Colon (tissue), 2 donors: ENCODE measurements around the gene TMEM225.
"Not testable (repeated sequence)": the region's sequence is repeated elsewhere in the genome, so short reads cannot be mapped to it uniquely, and the experiment has no call there.

ENCODE experiments used
- FAIRE-seq: peaks from 2 replicates; lab custom pipeline; 2012; peaks lifted over from hg19 to GRCh38; lab: Jason Lieb, UNC
- donor health status: control.
- donor health status: control.

The TMEM225 gene

GRCh38 chr11:123885570-123885969 lies at the start of gene TMEM225:
TSS of gene TMEM225 (minus strand) at chr11:123885670. CDS start at chr11:123885425, 245 bp downstream.
- no peak for FAIRE-seq

- no peak for FAIRE-seq
Observed at GRCh38 chr11:123924027-123924426, 38.6 kb upstream of the TMEM225 start.

- no peak for FAIRE-seq
Observed at GRCh38 chr11:123920943-123921342, 35.5 kb upstream of the TMEM225 start.

GRCh38 chr11:123905826-123906225 lies 20.4 kb upstream of the TMEM225 start:
- no peak for FAIRE-seq

- no peak for FAIRE-seq
Observed at GRCh38 chr11:123904932-123905331, 19.5 kb upstream of the TMEM225 start.

GRCh38 chr11:123903932-123904331 lies 18.5 kb upstream of the TMEM225 start:
- no peak for FAIRE-seq

GRCh38 chr11:123901867-123902266 lies 16.4 kb upstream of the TMEM225 start, which contains the start of gene OR8D4:
TSS of gene OR8D4 (plus strand) at chr11:123902167. CDS start at chr11:123906432, 4,265 bp downstream.
- FAIRE-seq = no peak

- FAIRE-seq = no peak
Observed at GRCh38 chr11:123899792-123900191, 14.3 kb upstream of the TMEM225 start.

GRCh38 chr11:123892031-123892430 lies 6.6 kb upstream of the TMEM225 start:
- FAIRE-seq = no peak

GRCh38 chr11:123880912-123881311 lies 4.6 kb downstream of the TMEM225 start:
- no peak for FAIRE-seq

- FAIRE-seq = not testable (repeated sequence)
Observed at GRCh38 chr11:123867795-123868194, 17.7 kb downstream of the TMEM225 start.

GRCh38 chr11:123865293-123865692 lies 20.2 kb downstream of the TMEM225 start:
- not testable (repeated sequence) for FAIRE-seq

GRCh38 chr11:123859731-123860130 lies 25.7 kb downstream of the TMEM225 start:
- FAIRE-seq = no peak

GRCh38 chr11:123856444-123856843 lies 29.0 kb downstream of the TMEM225 start:
- FAIRE-seq = no peak

- FAIRE-seq = no peak
Observed at GRCh38 chr11:123853038-123853437, 32.4 kb downstream of the TMEM225 start.

GRCh38 chr11:123852321-123852720 lies 33.1 kb downstream of the TMEM225 start:
- FAIRE-seq = no peak

GRCh38 chr11:123851110-123851509 lies 34.4 kb downstream of the TMEM225 start:
- no peak for FAIRE-seq

GRCh38 chr11:123841174-123841573 lies 44.3 kb downstream of the TMEM225 start:
- FAIRE-seq = no peak

GRCh38 chr11:123839131-123839530 lies 46.3 kb downstream of the TMEM225 start:
- FAIRE-seq = no peak

- no peak for FAIRE-seq
Observed at GRCh38 chr11:123838659-123839058, 46.8 kb downstream of the TMEM225 start.

- no peak for FAIRE-seq
Observed at GRCh38 chr11:123838199-123838598, 47.3 kb downstream of the TMEM225 start.

GRCh38 chr11:123833095-123833494 lies 52.4 kb downstream of the TMEM225 start:
- FAIRE-seq = no peak
